ENCODE measurements around the gene VWA7.

GRCh38 chr6:31727717-31728671 lies 49.1 kb downstream of the VWA7 start:
- no peak for TF ChIP-seq POLR2AphosphoS5 (IDR thresholded peaks at IDR 0.05; ENCODE audit: insufficient read depth in 1 of 2, low read depth in 1 of 2)
- TF ChIP-seq CTCF (IDR thresholded peaks at IDR 0.05) = no peak
